Renal pelvis (tissue), 4 donors: Measurements from ENCODE around the gene SUCLG2. TPM values are rescaled to one million over a fixed set of nuclear protein-coding genes. Genes with fewer than 3 reads are reported as not detected.

ENCODE experiments used
- DNase-seq: peaks from one replicate; pipeline ENCODE4 v3.0.0-alpha.2; 2013
- polyA plus RNA-seq, 3 donors: library from polyadenylated mRNA; unstranded; fragments of 120-200 nt; gene quantifications; one replicate each; pipeline ENCODE4 v1.2.1, GENCODE V29; 2013; ENCODE audit not compliant: insufficient read length in 3 of 3

Gene SUCLG2
- polyA plus RNA-seq, 3 donors: 68.4 to 75.7 (median 70.8) TPM

DNA sequence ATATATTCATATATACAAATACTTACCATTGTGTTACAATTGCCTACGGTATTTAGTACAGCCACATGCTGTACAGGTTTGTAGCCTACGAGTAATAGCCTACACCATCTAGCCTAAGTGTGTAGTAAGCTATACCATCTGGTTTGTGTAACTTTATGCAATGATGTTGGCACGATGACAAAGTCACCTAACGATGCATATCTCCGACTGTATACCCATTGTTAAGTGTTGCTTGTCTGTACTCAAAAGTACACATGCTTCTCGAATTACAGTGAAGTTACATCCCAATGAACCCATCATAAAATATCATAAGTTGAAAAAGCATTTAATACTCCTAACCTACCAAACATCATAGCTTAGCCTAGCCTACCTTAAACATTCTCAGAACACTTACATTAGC lies 329.2 kb downstream of the SUCLG2 start:
- no peak for DNase-seq
